HG03108 (cell line): ENCODE data around the gene NPIPA7.
"Not testable (repeated sequence)": the region's sequence is repeated elsewhere in the genome, so short reads cannot be mapped to it uniquely, and the experiment has no call there.

Experiments used
- ATAC-seq: cut with Tn5 transposase; IDR thresholded peaks from one replicate; pipeline ENCODE4 v1.9.1; 2021; ENCODE audit warnings: moderate library complexity; ENCODE audit not compliant: unreplicated experiment

Gene NPIPA7

GRCh38 chr16:16417914-16418544 is 39.1 kb downstream of the NPIPA7 start:
- ATAC-seq: not testable (repeated sequence)

- not testable (repeated sequence) for ATAC-seq
Observed at GRCh38 chr16:16420515-16420914, 41.6 kb downstream of the NPIPA7 start.

GRCh38 chr16:16425146-16425545 is 46.2 kb downstream of the NPIPA7 start:
- ATAC-seq: not testable (repeated sequence)

GRCh38 chr16:16431135-16431534 is 52.2 kb downstream of the NPIPA7 start:
- not testable (repeated sequence) for ATAC-seq

- not testable (repeated sequence) for ATAC-seq
Observed at GRCh38 chr16:16434711-16435110, 55.8 kb downstream of the NPIPA7 start.

GRCh38 chr16:16441401-16441800 is 62.5 kb downstream of the NPIPA7 start:
- not testable (repeated sequence) for ATAC-seq
